Karpas-422 (cell line): ENCODE measurements around the gene KCNJ12. TPM values are rescaled to one million over a fixed set of nuclear protein-coding genes. Genes with fewer than 3 reads are reported as not detected.

ENCODE experiments used
- DNase-seq: peaks from one replicate; pipeline ENCODE4 v3.0.0-alpha.2; 2015
- H2AFZ ChIP-seq: fragments of 200-600 bp; sonication (generic); 2 replicates; pipeline ENCODE4 v1.6.1; 2014; ENCODE audit warnings: antibody characterized with exemption, low read length, mixed read lengths
- H3K27ac ChIP-seq: fragments of 200-600 bp; sonication (generic); 2 replicates; pipeline ENCODE4 v1.5.1; 2014; ENCODE audit warnings: mild to moderate bottlenecking, low read length, moderate library complexity
- H3K27me3 ChIP-seq: fragments of 200-600 bp; sonication (generic); 2 replicates; pipeline ENCODE4 v1.6.1; 2014; ENCODE audit warnings: low read length, mixed read lengths
- H3K36me3 ChIP-seq: fragments of 200-600 bp; sonication (generic); 2 replicates; pipeline ENCODE4 v1.6.1; 2014; ENCODE audit warnings: low read length, mixed read lengths; ENCODE audit not compliant: insufficient read depth
- H3K4me1 ChIP-seq: fragments of 200-600 bp; sonication (generic); 2 replicates; pipeline ENCODE4 v1.6.1; 2014; ENCODE audit warnings: mild to moderate bottlenecking, low read length, mixed read lengths
- H3K4me2 ChIP-seq: fragments of 200-600 bp; sonication (generic); 2 replicates; pipeline ENCODE4 v1.6.1; 2014; ENCODE audit warnings: low read length, low read depth, mild to moderate bottlenecking; ENCODE audit not compliant: poor library complexity, severe bottlenecking
- H3K4me3 ChIP-seq: fragments of 200-600 bp; sonication (generic); 2 replicates; pipeline ENCODE4 v1.5.1; 2014; ENCODE audit warnings: mild to moderate bottlenecking, antibody characterized with exemption, low read length, mixed read lengths
- H3K79me2 ChIP-seq: fragments of 200-600 bp; sonication (generic); 2 replicates; pipeline ENCODE4 v1.6.1; 2014; ENCODE audit warnings: mild to moderate bottlenecking, low read length, mixed read lengths
- H3K9ac ChIP-seq: fragments of 200-600 bp; sonication (generic); 2 replicates; pipeline ENCODE4 v1.6.0; 2014; ENCODE audit warnings: low read length
- H3K9me2 ChIP-seq: fragments of 200-600 bp; sonication (generic), shearing (Covaris generic); replicated peaks from 2 replicates; pipeline ENCODE4 v1.6.0; 2014; ENCODE audit warnings: mild to moderate bottlenecking, low read length, moderate library complexity; ENCODE audit not compliant: insufficient read depth
- H3K9me3 ChIP-seq: fragments of 300-700, 200-600 bp; sonication (generic); 2 replicates; pipeline ENCODE4 v1.6.1; 2014; ENCODE audit warnings: low read length, mixed read lengths
- H4K20me1 ChIP-seq: fragments of 200-600 bp; sonication (generic); 2 replicates; pipeline ENCODE4 v1.6.1; 2014; ENCODE audit warnings: mild to moderate bottlenecking, antibody characterized with exemption, low read length, low read depth; ENCODE audit not compliant: insufficient read depth
- total RNA-seq: library from RNA; depleted of rRNA; stranded (reverse); fragments of >200 nt; shearing (Covaris generic); gene quantifications from 2 replicates; pipeline ENCODE4 v1.2.3, GENCODE V29; 2014; ENCODE audit warnings: low replicate concordance

The KCNJ12 gene
- total RNA-seq, 1 experiment from 2014 or later: 0.22 TPM

DNA sequence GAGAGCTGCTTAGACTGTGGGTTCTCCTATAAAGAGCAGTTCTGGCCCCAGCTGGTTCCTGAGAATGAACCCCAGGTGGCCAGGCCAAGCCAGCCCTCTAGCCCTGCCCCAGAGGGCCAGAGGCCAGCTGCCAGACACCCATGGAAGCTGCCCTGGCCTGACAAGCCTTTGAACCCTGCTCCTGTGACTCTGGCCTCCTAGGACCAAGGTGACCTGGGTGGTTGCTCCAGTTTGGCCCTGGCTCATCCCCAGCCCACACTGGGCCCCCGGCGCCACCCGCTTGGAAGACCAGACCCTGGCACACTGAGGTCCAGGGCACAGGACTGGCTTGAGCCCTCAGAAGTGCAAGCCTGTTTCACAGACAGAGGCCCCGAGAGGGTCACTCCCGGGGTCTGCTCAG, 6.8 kb upstream of the KCNJ12 start:
- peak overlapping the region; percentile 98 for H3K27ac ChIP-seq
- H2AFZ ChIP-seq: no peak overlapping the region
- H4K20me1 ChIP-seq: no peaks in the 10 kb centered on the region
- no peaks in the 10 kb centered on the region for H3K79me2 ChIP-seq
- no peaks in the 10 kb centered on the region for H3K36me3 ChIP-seq
- peak overlapping the region; percentile 43; the same call in 1 of the 2 replicates for H3K4me3 ChIP-seq
- no peak for DNase-seq
- H3K9me3 ChIP-seq: no peaks in the 10 kb centered on the region
- H3K4me1 ChIP-seq: peaks cover 69% of the 10 kb centered on the region
- H3K27me3 ChIP-seq: no peaks in the 10 kb centered on the region
- peak overlapping the region; percentile 83 for H3K4me2 ChIP-seq
- H3K9ac ChIP-seq: peak overlapping the region; percentile 82
- no peaks in the 10 kb centered on the region for H3K9me2 ChIP-seq

GRCh38 chr17:21370430-21370829, 5.7 kb upstream of the KCNJ12 start:
- Histone ChIP-seq H3K9me2 (no peaks in the 10 kb centered on the region), H3K27me3 (no peaks in the 10 kb centered on the region), H3K4me2 (peak overlapping the region; percentile 83), H3K4me3 (peak overlapping the region; percentile 31; the same call in 1 of the 2 replicates), H2AFZ (peak overlapping the region; percentile 52), H3K36me3 (no peaks in the 10 kb centered on the region), H3K79me2 (no peaks in the 10 kb centered on the region), H3K4me1 (peaks cover 79% of the 10 kb centered on the region), H3K9me3 (no peaks in the 10 kb centered on the region), H3K27ac (peak overlapping the region; percentile 98), H4K20me1 (no peaks in the 10 kb centered on the region), H3K9ac (peak overlapping the region; percentile 82)
- DNase-seq: peak; percentile 82

DNA sequence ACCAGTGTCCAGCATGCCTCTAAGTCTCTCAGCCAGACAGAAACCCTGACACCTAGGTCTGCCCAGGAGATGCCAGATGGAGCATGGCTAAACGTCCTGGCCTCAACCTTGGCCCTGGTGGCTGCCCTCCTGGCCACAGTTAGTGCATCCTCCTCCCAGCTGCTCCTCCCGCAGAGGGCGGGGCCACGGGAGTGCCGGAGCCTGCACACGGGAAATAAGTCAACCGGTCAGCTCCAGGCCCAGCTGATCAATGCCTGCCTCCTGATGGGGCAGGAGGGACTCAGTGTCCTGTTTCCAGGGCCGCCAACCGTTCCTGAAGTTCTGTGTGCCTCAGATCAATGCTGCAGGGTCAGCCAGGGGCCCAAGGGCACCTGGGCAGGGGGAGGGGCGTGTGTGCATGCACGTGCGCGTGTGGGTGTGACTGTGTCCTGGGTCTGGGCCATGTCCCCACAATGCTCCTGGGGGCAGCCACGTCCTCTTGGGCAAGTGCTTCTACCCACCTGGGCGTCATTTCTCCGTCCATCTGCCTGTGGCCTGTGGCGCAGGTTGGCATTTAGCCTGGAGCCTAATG, 4.6 kb upstream of the KCNJ12 start:
- no peak for DNase-seq
- H3K9ac ChIP-seq: peak overlapping the region; percentile 82
- peaks cover 82% of the 10 kb centered on the region for H3K4me1 ChIP-seq
- H3K27ac ChIP-seq: peak overlapping the region; percentile 98
- no peaks in the 10 kb centered on the region for H4K20me1 ChIP-seq
- H3K79me2 ChIP-seq: no peaks in the 10 kb centered on the region
- no peak overlapping the region for H2AFZ ChIP-seq
- no peaks in the 10 kb centered on the region for H3K9me2 ChIP-seq
- H3K9me3 ChIP-seq: no peaks in the 10 kb centered on the region
- H3K4me2 ChIP-seq: peak overlapping the region; percentile 83
- H3K27me3 ChIP-seq: no peaks in the 10 kb centered on the region
- H3K36me3 ChIP-seq: no peaks in the 10 kb centered on the region
- H3K4me3 ChIP-seq: no peak overlapping the region; the same call in 1 of the 2 replicates

- no peaks in the 10 kb centered on the region for H3K9me2 ChIP-seq
- DNase-seq: peak; percentile 67
Measured at GRCh38 chr17:21372256-21372954, 3.8 kb upstream of the KCNJ12 start.

DNA sequence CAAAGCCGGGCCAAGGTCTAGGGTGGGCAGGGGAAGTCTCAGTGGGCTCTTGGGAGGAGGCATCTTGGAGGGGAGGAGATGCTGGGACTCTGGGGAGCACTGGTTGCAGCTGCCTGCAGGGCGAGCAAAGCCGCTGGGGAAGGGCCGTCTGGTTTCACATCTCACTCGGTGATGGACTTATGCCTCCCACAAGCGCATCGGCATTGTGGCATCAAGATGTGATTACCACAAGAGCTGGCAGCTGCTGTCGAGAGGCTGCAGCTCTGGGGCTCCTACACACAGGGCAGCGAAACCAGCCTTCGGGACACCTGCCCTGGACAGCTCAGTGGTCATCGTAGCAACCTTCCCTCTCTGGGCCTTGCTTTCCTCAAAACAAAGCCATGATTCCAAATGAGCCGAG, 3.1 kb upstream of the KCNJ12 start:
- H3K27me3 ChIP-seq: no peaks in the 10 kb centered on the region

More at GRCh38 chr17:21372256-21372954, 3.8 kb upstream of the KCNJ12 start:
- peaks cover 82% of the 10 kb centered on the region for H3K4me1 ChIP-seq
- peak overlapping the region; percentile 98 for H3K27ac ChIP-seq
- H3K36me3 ChIP-seq: no peaks in the 10 kb centered on the region
- peak overlapping the region; percentile 82 for H3K9ac ChIP-seq
- H4K20me1 ChIP-seq: no peaks in the 10 kb centered on the region
- no peaks in the 10 kb centered on the region for H3K79me2 ChIP-seq
- no peaks in the 10 kb centered on the region for H3K27me3 ChIP-seq
- H3K4me2 ChIP-seq: peak overlapping the region; percentile 83
- peak overlapping the region; percentile 19; the same call in 1 of the 2 replicates for H3K4me3 ChIP-seq
- no peaks in the 10 kb centered on the region for H3K9me3 ChIP-seq
- no peak overlapping the region for H2AFZ ChIP-seq

GRCh38 chr17:21373696-21374440, 2.3 kb upstream of the KCNJ12 start:
- Histone ChIP-seq H3K27me3 (no peaks in the 10 kb centered on the region), H3K9me2 (no peaks in the 10 kb centered on the region), H3K36me3 (no peaks in the 10 kb centered on the region), H3K4me2 (peak overlapping the region; percentile 83), H3K4me3 (peak overlapping the region; percentile 60), H4K20me1 (no peaks in the 10 kb centered on the region), H3K9ac (peak overlapping the region; percentile 82), H2AFZ (no peak overlapping the region), H3K9me3 (no peaks in the 10 kb centered on the region), H3K4me1 (peaks cover 69% of the 10 kb centered on the region), H3K27ac (peak overlapping the region; percentile 98), H3K79me2 (no peaks in the 10 kb centered on the region)
- DNase-seq: peak; percentile 81

More for the DNA sequence above, 3.1 kb upstream of the KCNJ12 start:
- Histone ChIP-seq H3K4me2 (peak overlapping the region; percentile 83), H3K4me1 (peaks cover 77% of the 10 kb centered on the region), H3K9ac (peak overlapping the region; percentile 82), H3K27ac (peak overlapping the region; percentile 98), H3K79me2 (no peaks in the 10 kb centered on the region), H4K20me1 (no peaks in the 10 kb centered on the region), H3K4me3 (peak overlapping the region; percentile 60), H3K9me3 (no peaks in the 10 kb centered on the region), H3K36me3 (no peaks in the 10 kb centered on the region), H3K9me2 (no peaks in the 10 kb centered on the region), H2AFZ (no peak overlapping the region)
- DNase-seq: peak; percentile 95

- Histone ChIP-seq H3K27ac (peak overlapping the region; percentile 98), H3K4me3 (peak overlapping the region; percentile 60; the same call in 1 of the 2 replicates), H3K9ac (peak overlapping the region; percentile 82), H3K79me2 (no peaks in the 10 kb centered on the region), H3K4me2 (peak overlapping the region; percentile 83), H3K9me3 (no peaks in the 10 kb centered on the region), H3K36me3 (no peaks in the 10 kb centered on the region), H4K20me1 (no peaks in the 10 kb centered on the region), H3K9me2 (no peaks in the 10 kb centered on the region), H3K4me1 (peaks cover 65% of the 10 kb centered on the region), H2AFZ (no peak overlapping the region), H3K27me3 (no peaks in the 10 kb centered on the region)
- DNase-seq: peak; percentile 77
Measured at GRCh38 chr17:21374441-21375161, 1.6 kb upstream of the KCNJ12 start.
